Activated CD4-positive, alpha-beta T cell treated with anti-CD3 and anti-CD28 coated beads, Interleukin-2, amount 10 ng/mL, durations not matched to agents 7 days and 5 days (primary cell): Measurements from ENCODE around the gene LRRC26. TPM values are rescaled to one million over a fixed set of nuclear protein-coding genes. Genes with fewer than 3 reads are reported as not detected.
A peak's percentile ranks its signal among the peaks of the same experiment; 100 is the strongest.

Experiments used
- CTCF ChIA-PET: fragments of 350-600 bp; sonication (Branson Sonifier 250); formaldehyde crosslinking; loops from one replicate; lab custom pipeline; 2021; ENCODE audit warnings: antibody characterized with exemption; lab: Charles Lee
- POLR2A ChIA-PET: fragments of 350-600 bp; sonication (Branson Sonifier 250); formaldehyde crosslinking; loops from one replicate; lab custom pipeline; 2021; ENCODE audit warnings: antibody characterized with exemption; lab: Charles Lee
- DNase-seq: peaks from one replicate; pipeline ENCODE4 v3.0.0-alpha.2; 2020
- H3K27ac Mint-ChIP-seq: one replicate; pipeline ENCODE4 v1.8.0; 2021; ENCODE audit warnings: mild to moderate bottlenecking, moderate library complexity, mixed read lengths
- H3K27me3 Mint-ChIP-seq: one replicate; pipeline ENCODE4 v1.8.0; 2021; ENCODE audit warnings: mixed read lengths
- H3K36me3 Mint-ChIP-seq: one replicate; pipeline ENCODE4 v1.8.0; 2021; ENCODE audit warnings: low read depth, mixed read lengths
- H3K4me1 Mint-ChIP-seq: one replicate; pipeline ENCODE4 v1.8.0; 2021; ENCODE audit warnings: mixed read lengths
- H3K4me3 Mint-ChIP-seq: one replicate; pipeline ENCODE4 v1.8.0; 2021; ENCODE audit warnings: mild to moderate bottlenecking, moderate library complexity, mixed read lengths
- H3K9me3 Mint-ChIP-seq: one replicate; pipeline ENCODE4 v1.8.0; 2021; ENCODE audit warnings: mixed read lengths
- total RNA-seq, 2 experiments: library from RNA; stranded (reverse); gene quantifications; one replicate each; pipeline ENCODE4 v1.2.3, GENCODE V29; 2021

Gene LRRC26
- total RNA-seq, 2 experiments from 2014 or later, result not detected

- CTCF ChIA-PET, result interaction anchor here (1.0 to 1.3 kb wide), 3 partner anchors 11 to 148 kb away, joined by 3 read pairs; partner anchors contain the start of genes ANAPC2, RNF208 and SSNA1
- H3K36me3 Mint-ChIP-seq, result peaks cover 3% of the 10 kb centered on the region
- H3K27ac Mint-ChIP-seq, result no peak overlapping the region
- no peaks in the 10 kb centered on the region for H3K9me3 Mint-ChIP-seq
- DNase-seq, result peak; percentile 28
- H3K4me1 Mint-ChIP-seq, result no peaks in the 10 kb centered on the region
- no peak overlapping the region for H3K4me3 Mint-ChIP-seq
- POLR2A ChIA-PET, result no interaction called here
- peaks cover 12% of the 10 kb centered on the region for H3K27me3 Mint-ChIP-seq
Observed at GRCh38 chr9:137176302-137177182, 6.7 kb upstream of the LRRC26 start.

DNA sequence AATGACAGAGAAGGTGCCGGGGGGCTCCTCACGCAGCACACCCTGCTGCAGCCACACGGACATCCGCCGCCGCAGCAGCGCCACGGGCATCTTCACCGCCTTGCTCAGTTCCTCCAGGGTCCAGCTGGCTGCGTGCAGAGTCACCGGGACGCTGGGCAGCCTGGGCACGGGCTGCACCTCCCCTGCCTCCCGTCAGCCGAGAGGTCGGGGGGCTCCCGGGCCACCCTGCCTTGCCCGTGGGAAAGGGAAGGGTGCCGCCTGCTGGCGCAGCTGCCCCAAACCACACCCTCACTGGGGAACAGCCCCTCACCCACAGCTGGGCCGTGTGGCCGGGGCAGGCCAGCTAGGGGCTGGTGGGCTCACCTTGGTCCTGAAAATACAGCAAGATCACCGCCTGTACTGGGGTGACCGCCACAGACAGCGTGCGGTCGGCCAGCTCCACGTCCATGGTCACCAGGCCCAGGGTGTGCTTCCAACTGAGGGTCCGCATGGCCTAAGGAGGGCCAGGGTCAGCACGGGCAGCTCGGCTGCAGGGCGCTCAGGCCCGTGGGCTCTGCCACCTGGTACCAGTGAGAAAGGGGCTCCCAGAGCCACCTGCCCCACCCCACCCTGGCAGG lies 5.6 kb upstream of the LRRC26 start:
- Mint-ChIP-seq H3K27ac (no peak overlapping the region), H3K4me3 (no peak overlapping the region), H3K36me3 (peaks cover 3% of the 10 kb centered on the region), H3K9me3 (no peaks in the 10 kb centered on the region), H3K4me1 (no peaks in the 10 kb centered on the region), H3K27me3 (peaks cover 19% of the 10 kb centered on the region)
- ChIA-PET POLR2A (no interaction called here), CTCF (interaction anchor here (1.2 kb wide), 1 partner anchor 21 kb away, joined by 3 read pairs; no protein-coding TSS in a partner anchor)
- DNase-seq, result no peak

- ChIA-PET CTCF (interaction anchor here (1.2 kb wide), 1 partner anchor 21 kb away, joined by 3 read pairs; no protein-coding TSS in a partner anchor), POLR2A (no interaction called here)
- Mint-ChIP-seq H3K27ac (no peak overlapping the region), H3K9me3 (no peaks in the 10 kb centered on the region), H3K4me1 (no peaks in the 10 kb centered on the region), H3K4me3 (no peak overlapping the region), H3K36me3 (peaks cover 3% of the 10 kb centered on the region), H3K27me3 (peaks cover 25% of the 10 kb centered on the region)
- DNase-seq, result no peak
Observed at GRCh38 chr9:137174722-137175293, 5.0 kb upstream of the LRRC26 start.

GRCh38 chr9:137173796-137174664 lies 4.2 kb upstream of the LRRC26 start:
- ChIA-PET POLR2A (no interaction called here), CTCF (interaction anchor here (1.3 kb wide), 1 partner anchor 45 kb away, joined by 3 read pairs; no protein-coding TSS in a partner anchor)
- Mint-ChIP-seq H3K27me3 (peaks cover 25% of the 10 kb centered on the region), H3K4me1 (no peaks in the 10 kb centered on the region), H3K27ac (no peak overlapping the region), H3K4me3 (no peak overlapping the region), H3K36me3 (no peaks in the 10 kb centered on the region), H3K9me3 (no peaks in the 10 kb centered on the region)
- no peak for DNase-seq

GRCh38 chr9:137172901-137173795 lies 3.3 kb upstream of the LRRC26 start:
- H3K36me3 Mint-ChIP-seq, result no peaks in the 10 kb centered on the region
- H3K4me3 Mint-ChIP-seq, result no peak overlapping the region
- H3K27me3 Mint-ChIP-seq, result peaks cover 27% of the 10 kb centered on the region
- no peak overlapping the region for H3K27ac Mint-ChIP-seq
- no peaks in the 10 kb centered on the region for H3K9me3 Mint-ChIP-seq
- no peak for DNase-seq
- ChIA-PET CTCF (interaction anchor here (1.3 kb wide), 1 partner anchor 44 kb away, joined by 3 read pairs; no protein-coding TSS in a partner anchor), POLR2A (no interaction called here)
- no peaks in the 10 kb centered on the region for H3K4me1 Mint-ChIP-seq

DNA sequence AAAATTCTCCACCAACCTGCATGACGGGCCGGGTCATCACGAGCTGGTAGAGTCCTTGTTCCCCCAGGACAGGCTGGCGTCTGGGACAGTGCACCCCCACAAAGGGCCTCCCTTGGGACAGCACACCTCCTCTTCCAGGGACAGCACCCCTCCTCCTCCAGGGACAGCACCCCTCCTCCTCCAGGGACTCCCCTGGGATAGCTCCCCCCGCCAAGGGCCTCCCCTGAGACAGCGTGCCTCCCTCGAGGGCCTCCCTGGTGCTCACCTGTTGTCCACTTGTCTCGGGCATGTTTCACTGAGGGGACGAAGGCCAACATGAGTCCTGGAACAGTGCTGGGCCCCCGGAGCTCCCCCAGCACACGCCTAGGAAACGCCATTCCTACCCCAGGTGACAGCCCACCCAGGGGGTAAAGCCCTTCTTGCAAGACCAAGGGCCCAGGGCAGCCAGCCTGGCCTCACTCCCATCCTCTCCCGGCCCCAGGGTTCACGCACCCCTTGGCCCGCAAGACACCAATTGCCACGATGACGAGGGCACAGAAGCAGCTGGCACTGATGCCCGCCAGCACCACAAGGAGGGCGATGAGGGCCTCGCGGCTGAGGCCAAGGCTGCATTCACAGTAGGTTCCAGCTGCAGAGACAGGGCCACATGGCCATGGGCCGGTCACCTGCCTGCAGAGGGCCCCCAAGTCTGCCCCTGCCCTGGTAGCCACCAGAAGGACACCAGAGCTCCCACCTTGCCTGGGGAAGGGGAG lies 1.5 kb upstream of the LRRC26 start:
- POLR2A ChIA-PET, result no interaction called here
- CTCF ChIA-PET, result interaction anchor here (0.6 to 2.1 kb wide), 3 partner anchors 17 to 75 kb away, joined by 3 to 6 read pairs (median 3); partner anchors contain the start of genes ANAPC2 and SSNA1

DNA sequence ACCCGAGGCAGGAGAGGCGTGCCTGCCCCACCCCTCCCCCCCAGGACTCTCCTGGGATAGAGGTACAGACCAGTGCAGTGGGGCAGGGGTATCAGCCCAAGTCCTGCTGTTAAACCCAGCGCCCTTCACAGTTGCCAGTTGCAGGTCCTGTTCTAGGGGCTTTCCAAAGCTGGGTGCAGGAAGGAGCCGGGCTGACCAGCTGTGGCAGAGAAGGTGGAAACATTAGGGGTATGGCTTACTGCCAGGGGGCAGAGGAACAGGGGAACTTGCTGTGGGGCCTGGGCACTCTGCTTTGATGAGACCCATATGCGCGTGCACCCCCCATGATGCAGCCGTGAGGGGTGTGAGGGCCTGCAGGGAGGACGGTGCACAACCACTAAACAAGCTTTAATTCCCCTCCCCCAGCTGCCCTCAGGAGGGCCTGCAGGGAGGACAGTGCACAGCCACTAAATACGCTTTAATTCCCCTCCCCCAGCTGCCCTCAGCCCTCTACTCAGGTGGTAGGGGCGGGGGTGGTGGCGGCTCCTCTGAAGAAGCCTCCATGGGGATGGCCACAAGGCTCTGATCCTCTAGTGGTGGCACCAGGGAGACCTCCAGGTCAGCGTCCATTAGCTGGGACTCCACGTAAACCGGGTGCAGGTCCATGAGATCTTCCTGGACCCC lies 766 bp upstream of the LRRC26 start:
- ChIA-PET CTCF (interaction anchor here (1.0 to 2.1 kb wide), 2 partner anchors 18 to 51 kb away, joined by 3 to 6 read pairs; partner anchors contain the start of genes ANAPC2 and SSNA1), POLR2A (no interaction called here)
- no peak overlapping the region for H3K4me3 Mint-ChIP-seq
- H3K36me3 Mint-ChIP-seq, result no peaks in the 10 kb centered on the region
- H3K9me3 Mint-ChIP-seq, result no peaks in the 10 kb centered on the region
- H3K27me3 Mint-ChIP-seq, result peaks cover 35% of the 10 kb centered on the region
- no peak overlapping the region for H3K27ac Mint-ChIP-seq
- no peaks in the 10 kb centered on the region for H3K4me1 Mint-ChIP-seq
- DNase-seq, result no peak

More for the DNA sequence above, 1.5 kb upstream of the LRRC26 start:
- H3K4me1 Mint-ChIP-seq, result no peaks in the 10 kb centered on the region
- H3K27me3 Mint-ChIP-seq, result peaks cover 33% of the 10 kb centered on the region
- no peaks in the 10 kb centered on the region for H3K36me3 Mint-ChIP-seq
- H3K4me3 Mint-ChIP-seq, result no peak overlapping the region
- no peaks in the 10 kb centered on the region for H3K9me3 Mint-ChIP-seq
- DNase-seq, result no peak
- no peak overlapping the region for H3K27ac Mint-ChIP-seq

- no peak for DNase-seq
- Mint-ChIP-seq H3K9me3 (no peaks in the 10 kb centered on the region), H3K4me3 (peak overlapping the region; percentile 36), H3K4me1 (no peaks in the 10 kb centered on the region), H3K27me3 (peaks cover 35% of the 10 kb centered on the region), H3K36me3 (no peaks in the 10 kb centered on the region), H3K27ac (no peak overlapping the region)
- POLR2A ChIA-PET, result no interaction called here
- CTCF ChIA-PET, result interaction anchor here (1.3 kb wide), 1 partner anchor 67 kb away, joined by 5 read pairs; no protein-coding TSS in a partner anchor
Observed at GRCh38 chr9:137168904-137169856, 671 bp downstream of the LRRC26 start.

DNA sequence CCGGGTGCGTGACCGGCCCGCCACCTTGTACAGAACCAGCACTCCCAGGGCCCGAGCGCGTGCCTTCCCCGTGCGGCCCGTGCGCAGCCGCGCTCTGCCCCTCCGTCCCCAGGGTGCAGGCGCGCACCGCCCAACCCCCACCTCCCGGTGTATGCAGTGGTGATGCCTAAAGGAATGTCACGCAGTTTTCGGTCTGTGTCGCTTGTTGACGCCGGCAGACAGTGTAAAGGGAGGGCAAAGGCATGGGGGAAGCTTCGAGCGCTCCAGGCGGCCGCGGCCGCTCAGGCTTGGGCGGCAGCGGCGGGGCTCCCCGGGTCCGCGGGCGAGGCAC lies 1.3 kb downstream of the LRRC26 start:
- Mint-ChIP-seq H3K4me3 (no peak overlapping the region), H3K9me3 (no peaks in the 10 kb centered on the region), H3K27me3 (peaks cover 35% of the 10 kb centered on the region), H3K27ac (no peak overlapping the region), H3K4me1 (no peaks in the 10 kb centered on the region), H3K36me3 (no peaks in the 10 kb centered on the region)
- ChIA-PET CTCF (interaction anchor here (1.2 kb wide), 1 partner anchor 133 kb away, joined by 3 read pairs; no protein-coding TSS in a partner anchor), POLR2A (no interaction called here)
- no peak for DNase-seq
